ENCODE data around the gene PURB.

- no peak for TF ChIP-seq CTCF (IDR thresholded peaks at IDR 0.05)
- no peak for TF ChIP-seq REST (IDR thresholded peaks at IDR 0.05; ENCODE audit: insufficient read depth in 1 of 2, low read depth in 2 of 2, low read length in 1 of 2)
- TF ChIP-seq POLR2AphosphoS5 (IDR thresholded peaks at IDR 0.05; ENCODE audit: low read depth, low read length): no peak
- no peak for TF ChIP-seq SIN3A (IDR thresholded peaks at IDR 0.05; ENCODE audit: borderline replicate concordance, insufficient read depth, low read depth, low read length)
- no peak for TF ChIP-seq TCF7L2 (IDR thresholded peaks at IDR 0.05; ENCODE audit: low read depth, low read length)
Observed at GRCh38 chr7:44853391-44853790, 31.9 kb downstream of the PURB start.
